B cell (primary cell): ENCODE results near the gene TRMT61A. TPM values are rescaled to one million over a fixed set of nuclear protein-coding genes. Genes with fewer than 3 reads are reported as not detected.

ENCODE experiments used
- ATAC-seq: fragments of 200-7000 bp; cut with Tn5 transposase; one replicate; pipeline ENCODE4 v1.10.0; 2021; ENCODE audit warnings: low read depth, mild to moderate bottlenecking, moderate number of reproducible peaks, moderate library complexity
- CTCF ChIA-PET: fragments of 350-600 bp; sonication (Branson Sonifier 250); formaldehyde crosslinking; loops from one replicate; lab custom pipeline; 2021; ENCODE audit warnings: antibody characterized with exemption, inconsistent platforms; lab: Charles Lee
- POLR2A ChIA-PET: fragments of 350-600 bp; sonication (Branson Sonifier 250); formaldehyde crosslinking; loops from one replicate; lab custom pipeline; 2021; ENCODE audit warnings: antibody characterized with exemption; lab: Charles Lee
- DNase-seq: peaks from one replicate; pipeline ENCODE4 v3.0.0; 2013
- H2AFZ ChIP-seq: 2 replicates; pipeline ENCODE4 v1.6.1; 2012; ENCODE audit warnings: mild to moderate bottlenecking, low read depth, low read length; ENCODE audit not compliant: insufficient read depth, poor library complexity, severe bottlenecking
- H3K27ac ChIP-seq, 2 donors: 1 replicate in 1 of 2; 2 replicates in 1 of 2; pipeline ENCODE4 v1.5.1; 2012 to 2013; ENCODE audit warnings: low read length in 2 of 2, mild to moderate bottlenecking in 2 of 2, moderate library complexity in 1 of 2
- H3K27me3 ChIP-seq, 4 experiments: fragments of 200-600 bp in 1 of 4; sonication (generic) in 1 of 4; replicated peaks in 1 of 4; 1 replicate in 2 of 4; 2 replicates in 2 of 4; pipeline versions ENCODE4 v1.6.1 to v1.7.0; 2013 to 2016; ENCODE audit warnings: low read length in 3 of 4, mild to moderate bottlenecking in 2 of 4, mixed read lengths in 1 of 4, moderate library complexity in 1 of 4; ENCODE audit not compliant: insufficient read depth in 4 of 4, control insufficient read depth in 3 of 4; ENCODE audit errors: control extremely low read depth in 1 of 4
- H3K36me3 ChIP-seq, 2 experiments: replicated peaks in 1 of 2; 1 replicate in 1 of 2; 2 replicates in 1 of 2; pipeline versions ENCODE4 v1.6.1 to v1.7.1; 2013; ENCODE audit warnings: low read length in 1 of 2; ENCODE audit not compliant: insufficient read depth in 2 of 2, control insufficient read depth in 1 of 2; ENCODE audit errors: control extremely low read depth in 1 of 2, extremely low read depth in 1 of 2
- H3K4me1 ChIP-seq, 2 donors: fragments of 200-600 bp in 1 of 2; sonication (generic) in 1 of 2; 1 replicate in 1 of 2; 2 replicates in 1 of 2; pipeline versions ENCODE4 v1.5.1 to v1.6.1; 2013 to 2017; ENCODE audit warnings: low read length in 2 of 2; ENCODE audit not compliant: control insufficient read depth in 2 of 2, insufficient read depth in 2 of 2
- H3K4me2 ChIP-seq: replicated peaks from 2 replicates; pipeline ENCODE3; 2012; ENCODE audit warnings: mild to moderate bottlenecking, low read depth, low read length; ENCODE audit not compliant: poor library complexity, severe bottlenecking
- H3K4me3 ChIP-seq, 5 experiments: fragments of 200-600 bp in 1 of 5; sonication (generic) in 1 of 5; 1 replicate in 3 of 5; 2 replicates in 2 of 5; pipeline versions ENCODE4 v1.5.1 to v1.7.0; 2011 to 2016; ENCODE audit warnings: low read length in 4 of 5, mild to moderate bottlenecking in 4 of 5, low read depth in 2 of 5, control low read depth in 1 of 5, moderate library complexity in 1 of 5; ENCODE audit not compliant: insufficient read depth in 1 of 5; ENCODE audit errors: control extremely low read depth in 1 of 5, extremely low read depth in 1 of 5
- H3K79me2 ChIP-seq: fragments of 200-600 bp; sonication (generic); one replicate; pipeline ENCODE4 v1.6.0; 2016; ENCODE audit warnings: low read length; ENCODE audit not compliant: control insufficient read depth, insufficient read depth
- H3K9ac ChIP-seq: fragments of 200-600 bp; sonication (generic); 2 replicates; pipeline ENCODE4 v1.6.1; 2017; ENCODE audit warnings: mild to moderate bottlenecking, low read length, moderate library complexity
- H3K9me3 ChIP-seq, 3 donors: one replicate each; pipeline versions ENCODE4 v1.6.1 to v1.7.1; 2013; ENCODE audit warnings: low read length in 2 of 3; ENCODE audit not compliant: control insufficient read depth in 2 of 3, insufficient read depth in 1 of 3; ENCODE audit errors: control extremely low read depth in 1 of 3
- H4K20me1 ChIP-seq: 2 replicates; pipeline ENCODE4 v1.6.0; 2012; ENCODE audit warnings: mild to moderate bottlenecking, low read length; ENCODE audit not compliant: insufficient read depth, control insufficient read depth, poor library complexity, severe bottlenecking
- H3K27ac Mint-ChIP-seq: one replicate; pipeline ENCODE4 v1.8.0; 2021; ENCODE audit warnings: mixed read lengths
- H3K27me3 Mint-ChIP-seq: one replicate; pipeline ENCODE4 v1.8.0; 2021; ENCODE audit warnings: mixed read lengths
- H3K4me1 Mint-ChIP-seq: one replicate; pipeline ENCODE4 v1.8.0; 2021; ENCODE audit warnings: mixed read lengths
- H3K4me3 Mint-ChIP-seq: one replicate; pipeline ENCODE4 v1.8.0; 2021; ENCODE audit warnings: mixed read lengths
- H3K9me3 Mint-ChIP-seq: one replicate; pipeline ENCODE4 v1.8.0; 2022; ENCODE audit warnings: mixed read lengths; ENCODE audit not compliant: insufficient read depth
- EZH2 ChIP-seq: IDR thresholded peaks from 2 replicates; pipeline ENCODE4 v1.6.1; 2012; ENCODE audit warnings: borderline replicate concordance, low read depth, mild to moderate bottlenecking, moderate library complexity, low read length; ENCODE audit not compliant: insufficient read depth, poor library complexity, severe bottlenecking
- WGBS: methylation state at CpG from one replicate; pipeline ENCODE4 v1.1.5; 2013; ENCODE audit warnings: missing lambda C conversion rate; ENCODE audit not compliant: insufficient coverage; 5-methylcytosine and 5-hydroxymethylcytosine counted together
- intact Hi-C: fragments of 100-400 bp; cut with micrococcal nuclease; formaldehyde crosslinking; loops from one replicate; pipeline ENCODE4 v1.10.0; 2022
- polyA plus RNA-seq: library from polyadenylated mRNA; depleted of rRNA; stranded (reverse); fragments of >200 nt; gene quantifications from 2 replicates; pipeline ENCODE4 v1.2.3, GENCODE V29; 2012
- total RNA-seq, 2 donors: library from RNA; stranded (reverse); fragments of 120-200 nt in 1 of 2; gene quantifications; 1 replicate in 1 of 2; 2 replicates in 1 of 2; pipeline versions ENCODE4 v1.2.3 to v1.2.4, GENCODE V29; 2013 to 2022
- TF ChIP-seq, protein P1 (sequence below): fragments of 200-600 bp; IDR thresholded peaks from one replicate; pipeline ENCODE4 v1.8.0; 2022; ENCODE audit warnings: antibody characterized with exemption, mild to moderate bottlenecking

TRMT61A gene
- total and polyA plus RNA-seq, 2 donors (not counting 1 experiment from before 2014, with no cell fraction given), result 9.5 to 18.4 TPM

DNA sequence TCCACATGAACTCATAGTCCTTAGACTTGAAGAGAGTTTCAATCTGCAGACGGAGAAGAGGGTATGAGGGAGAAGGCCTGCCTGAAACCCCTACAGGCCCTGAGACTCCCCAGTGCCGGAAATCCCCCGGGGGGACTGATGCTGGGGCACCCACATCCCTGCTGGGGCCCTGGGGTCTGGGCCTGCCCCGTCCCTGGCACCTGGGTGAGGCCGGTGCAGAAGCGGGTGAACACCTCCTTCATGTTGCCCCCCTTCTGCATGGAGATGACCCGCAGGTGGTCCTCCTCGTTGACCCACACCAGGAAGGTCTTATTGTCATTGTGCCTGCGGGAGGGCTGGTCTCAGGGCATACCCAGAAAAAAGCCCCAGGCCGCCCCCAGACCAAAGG is 8.7 kb upstream of the TRMT61A start:
- peaks cover 0 to 14% (median 0%) of the 10 kb centered on the region in 3 donors for H3K9me3 ChIP-seq
- Mint-ChIP-seq H3K27me3 (peaks cover 3% of the 10 kb centered on the region), H3K4me1 (peaks cover 13% of the 10 kb centered on the region), H3K4me3 (peak overlapping the region; percentile 74), H3K27ac (no peak overlapping the region), H3K9me3 (no peaks in the 10 kb centered on the region)
- H4K20me1 ChIP-seq, result peaks cover 11% of the 10 kb centered on the region
- ChIA-PET POLR2A (interaction anchor here (1.4 kb wide), 1 partner anchor 9 kb away, joined by 3 read pairs; the partner anchor contains the start of gene TRMT61A), CTCF (interaction anchor here (0.9 to 6.1 kb wide), 6 partner anchors 9 to 27 kb away, joined by 3 to 128 read pairs (median 10); partner anchors contain the start of gene TRMT61A)
- H2AFZ ChIP-seq, result peak overlapping the region; percentile 67
- WGBS, result 67% methylated on average over 10 of the region's 10 CpGs
- H3K27me3 ChIP-seq, result peaks cover 0 to 32% (median 11%) of the 10 kb centered on the region in 4 experiments
- no peaks in the 10 kb centered on the region for H3K36me3 ChIP-seq
- intact Hi-C loops, result no loop called here
- no peak overlapping the region for H3K27ac ChIP-seq
- H3K79me2 ChIP-seq, result no peaks in the 10 kb centered on the region
- peaks cover 22 to 31% of the 10 kb centered on the region in 2 donors for H3K4me1 ChIP-seq
- peak overlapping the region in 4 of 5 experiments; percentile 52 to 75 (median 59) for H3K4me3 ChIP-seq
- TF ChIP-seq, protein P1, sequence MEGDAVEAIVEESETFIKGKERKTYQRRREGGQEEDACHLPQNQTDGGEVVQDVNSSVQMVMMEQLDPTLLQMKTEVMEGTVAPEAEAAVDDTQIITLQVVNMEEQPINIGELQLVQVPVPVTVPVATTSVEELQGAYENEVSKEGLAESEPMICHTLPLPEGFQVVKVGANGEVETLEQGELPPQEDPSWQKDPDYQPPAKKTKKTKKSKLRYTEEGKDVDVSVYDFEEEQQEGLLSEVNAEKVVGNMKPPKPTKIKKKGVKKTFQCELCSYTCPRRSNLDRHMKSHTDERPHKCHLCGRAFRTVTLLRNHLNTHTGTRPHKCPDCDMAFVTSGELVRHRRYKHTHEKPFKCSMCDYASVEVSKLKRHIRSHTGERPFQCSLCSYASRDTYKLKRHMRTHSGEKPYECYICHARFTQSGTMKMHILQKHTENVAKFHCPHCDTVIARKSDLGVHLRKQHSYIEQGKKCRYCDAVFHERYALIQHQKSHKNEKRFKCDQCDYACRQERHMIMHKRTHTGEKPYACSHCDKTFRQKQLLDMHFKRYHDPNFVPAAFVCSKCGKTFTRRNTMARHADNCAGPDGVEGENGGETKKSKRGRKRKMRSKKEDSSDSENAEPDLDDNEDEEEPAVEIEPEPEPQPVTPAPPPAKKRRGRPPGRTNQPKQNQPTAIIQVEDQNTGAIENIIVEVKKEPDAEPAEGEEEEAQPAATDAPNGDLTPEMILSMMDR, result no peak
- TF ChIP-seq EZH2, result no peak
- DNase-seq (no peak), ATAC-seq (no peak)
- H3K9ac ChIP-seq, result peak overlapping the region; percentile 66
- peak overlapping the region; percentile 98 for H3K4me2 ChIP-seq

DNA sequence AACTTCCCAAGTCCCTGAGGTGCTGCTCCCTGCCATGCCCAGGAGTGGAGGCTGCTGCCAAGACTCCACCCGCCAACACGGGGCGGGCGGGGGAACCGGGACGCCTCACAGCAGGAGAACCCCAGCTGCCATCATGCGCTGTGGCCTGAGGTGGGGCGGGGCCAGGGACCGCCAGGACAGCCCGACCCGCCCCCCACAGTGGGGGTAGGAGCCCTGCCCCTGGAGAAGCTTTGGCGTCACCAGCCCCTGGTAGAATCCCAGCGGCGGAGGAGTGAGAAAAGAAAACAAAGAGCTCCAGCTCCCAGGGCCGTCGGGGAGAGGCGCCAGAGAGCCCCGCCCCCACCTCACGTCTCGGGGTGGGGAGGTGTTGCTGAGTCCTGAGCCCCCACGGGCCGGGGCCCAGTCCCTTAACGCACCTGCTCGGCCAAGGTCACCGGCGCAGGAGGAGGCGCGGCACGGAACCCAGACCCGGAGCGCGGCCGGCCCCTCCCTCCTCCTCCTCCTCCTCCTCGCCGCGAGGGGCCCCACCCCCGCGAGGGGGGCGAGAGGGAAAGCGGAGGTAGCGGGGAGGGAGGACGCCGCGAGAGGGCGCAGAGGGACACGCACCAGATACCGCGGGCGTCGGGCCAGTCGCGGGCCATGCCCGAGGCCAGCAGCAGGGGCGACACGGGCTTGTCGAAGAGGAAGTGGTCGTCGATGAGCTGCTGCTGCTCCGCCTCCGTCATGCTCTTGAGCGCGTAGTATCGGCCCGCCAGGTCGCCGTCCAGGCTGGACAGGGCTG is 8.1 kb upstream of the TRMT61A start:
- ATAC-seq (peak; percentile 78), DNase-seq (peak; percentile 85)
- no peaks in the 10 kb centered on the region for H3K79me2 ChIP-seq
- peaks cover 0 to 14% (median 0%) of the 10 kb centered on the region in 3 donors for H3K9me3 ChIP-seq
- H3K4me3 ChIP-seq, result peak overlapping the region in 4 of 5 experiments; percentile 52 to 75 (median 59)
- H3K4me1 Mint-ChIP-seq, result peaks cover 17% of the 10 kb centered on the region
- peaks cover 3% of the 10 kb centered on the region for H3K27me3 Mint-ChIP-seq
- H2AFZ ChIP-seq, result peak overlapping the region; percentile 67
- CTCF ChIA-PET, result interaction anchor here (0.9 to 6.1 kb wide), 8 partner anchors 8 to 159 kb away, joined by 3 to 128 read pairs (median 4); partner anchors contain the start of gene TRMT61A
- no peaks in the 10 kb centered on the region for H3K36me3 ChIP-seq
- intact Hi-C loops, result loop anchor here (1.0 kb wide), 1 partner anchor 8 kb away; the partner anchor contains the start of gene TRMT61A
- WGBS, result 2% methylated on average over 54 of the region's 66 CpGs
- POLR2A ChIA-PET, result interaction anchor here (0.6 to 1.4 kb wide), 2 partner anchors 8 to 108 kb away, joined by 3 to 5 read pairs; partner anchors contain the start of genes KLC1 and TRMT61A
- H3K9ac ChIP-seq, result peak overlapping the region; percentile 66
- H3K27ac ChIP-seq, result no peak overlapping the region
- H3K4me3 Mint-ChIP-seq, result peak overlapping the region; percentile 74
- peaks cover 0 to 32% (median 11%) of the 10 kb centered on the region in 4 experiments for H3K27me3 ChIP-seq
- H3K9me3 Mint-ChIP-seq, result no peaks in the 10 kb centered on the region
- TF ChIP-seq, protein P1, result peak; percentile 67
- TF ChIP-seq EZH2, result no peak
- H3K4me1 ChIP-seq, result peaks cover 22 to 31% of the 10 kb centered on the region in 2 donors
- H3K27ac Mint-ChIP-seq, result peak overlapping the region; percentile 50
- H4K20me1 ChIP-seq, result peaks cover 11% of the 10 kb centered on the region
- H3K4me2 ChIP-seq, result peak overlapping the region; percentile 98
